ENCODE data around the gene MGAT3.

Gene MGAT3

GRCh38 chr22:39452740-39453040 lies 4.1 kb upstream of the MGAT3 start:
- no peak for DNase-seq

- DNase-seq: no peak
Measured at GRCh38 chr22:39453765-39454378, 2.9 kb upstream of the MGAT3 start.

GRCh38 chr22:39454385-39454871 lies 2.4 kb upstream of the MGAT3 start:
- DNase-seq: no peak

GRCh38 chr22:39457198-39457555 lies 365 bp downstream of the MGAT3 start:
- no peak for DNase-seq

- no peak for DNase-seq
Measured at GRCh38 chr22:39457556-39458443, 988 bp downstream of the MGAT3 start.

DNA sequence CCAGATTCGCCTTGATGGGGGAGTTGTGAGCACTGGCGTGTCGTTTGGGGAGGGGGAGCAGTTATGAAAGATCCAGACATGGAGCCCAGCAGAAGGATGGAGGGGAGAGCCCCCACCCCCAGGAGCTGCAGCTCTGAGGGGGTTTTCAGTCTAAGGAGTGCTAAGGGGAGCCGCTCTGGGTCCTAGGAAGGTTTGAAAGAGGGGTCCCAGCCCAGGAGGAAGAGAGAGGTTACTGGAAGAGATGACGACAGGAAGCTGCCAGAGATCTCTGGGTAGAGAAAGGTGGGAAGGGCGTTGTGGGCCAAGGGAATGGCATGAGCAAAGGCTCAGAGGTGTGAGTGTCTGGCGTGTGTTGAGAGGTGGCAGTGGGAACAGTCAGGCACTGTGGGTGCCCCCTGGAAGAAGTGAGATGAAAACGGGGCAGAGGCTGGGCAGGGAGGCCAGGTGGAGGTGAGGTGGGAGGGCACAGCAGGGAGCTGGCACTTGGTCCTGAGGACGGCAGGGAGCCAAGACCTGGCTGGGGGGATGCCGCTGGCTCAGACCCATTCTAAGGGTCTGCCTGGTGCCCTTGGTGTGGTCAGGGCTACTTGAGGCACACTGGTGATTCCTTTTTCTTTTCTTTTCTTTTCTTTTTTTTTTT lies 1.8 kb downstream of the MGAT3 start:
- no peak for DNase-seq

DNA sequence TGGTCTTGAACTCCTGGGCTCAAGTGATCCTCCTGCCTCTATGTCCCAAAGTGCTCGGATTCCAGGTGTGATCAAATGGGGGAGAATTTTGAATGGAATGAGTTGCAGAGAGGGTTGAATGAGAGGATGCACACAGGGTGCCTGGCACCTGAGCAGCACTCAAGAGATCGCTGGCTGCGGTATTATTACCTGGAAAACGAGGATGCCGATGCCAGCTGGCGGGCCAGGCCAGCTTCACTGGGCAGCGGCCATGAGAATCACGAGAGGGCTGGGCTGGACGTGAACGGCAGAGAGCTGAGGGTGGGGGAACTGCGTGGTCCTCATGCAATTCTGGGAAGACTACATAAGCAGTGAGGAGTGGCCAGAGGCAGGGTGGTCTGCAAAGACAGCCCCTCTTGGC lies 2.9 kb downstream of the MGAT3 start:
- DNase-seq: no peak

DNA sequence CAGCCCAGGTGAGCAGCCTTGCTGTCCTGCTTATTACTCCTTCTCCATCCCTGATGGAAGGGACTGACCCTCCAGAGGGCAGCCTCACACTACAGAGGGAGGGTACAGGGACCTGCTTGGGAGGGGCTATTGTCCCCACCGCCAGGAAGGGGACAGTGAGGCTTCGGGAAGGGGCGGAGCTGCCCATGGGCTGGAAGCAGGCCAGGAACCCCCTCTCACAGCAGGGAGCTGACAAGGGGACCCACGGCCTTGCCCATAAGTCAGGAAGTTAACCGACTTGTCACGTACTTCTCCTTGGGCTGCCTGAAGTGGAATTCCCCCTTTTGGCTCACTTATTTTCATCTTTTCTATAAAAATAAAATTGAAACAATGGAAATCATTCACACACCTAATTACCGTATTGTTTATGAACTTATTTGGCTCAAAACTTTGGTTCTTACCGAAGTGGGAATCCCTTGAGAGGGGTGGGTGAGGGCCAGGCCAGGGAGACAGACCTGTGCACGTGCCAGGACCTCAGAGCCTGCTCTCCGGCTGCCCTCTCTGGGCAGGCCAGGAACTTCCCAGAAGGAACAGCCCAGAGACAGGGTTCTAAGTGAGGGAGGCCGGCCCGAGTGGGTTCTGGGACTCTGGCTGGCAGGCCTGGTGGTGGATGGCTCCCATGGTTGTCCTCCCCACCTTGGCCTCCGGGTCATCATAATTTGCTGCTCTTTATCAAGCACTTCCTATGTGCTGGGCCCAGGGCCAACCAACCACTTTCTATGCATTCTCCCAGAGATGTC lies 5.8 kb downstream of the MGAT3 start:
- no peak for DNase-seq

DNA sequence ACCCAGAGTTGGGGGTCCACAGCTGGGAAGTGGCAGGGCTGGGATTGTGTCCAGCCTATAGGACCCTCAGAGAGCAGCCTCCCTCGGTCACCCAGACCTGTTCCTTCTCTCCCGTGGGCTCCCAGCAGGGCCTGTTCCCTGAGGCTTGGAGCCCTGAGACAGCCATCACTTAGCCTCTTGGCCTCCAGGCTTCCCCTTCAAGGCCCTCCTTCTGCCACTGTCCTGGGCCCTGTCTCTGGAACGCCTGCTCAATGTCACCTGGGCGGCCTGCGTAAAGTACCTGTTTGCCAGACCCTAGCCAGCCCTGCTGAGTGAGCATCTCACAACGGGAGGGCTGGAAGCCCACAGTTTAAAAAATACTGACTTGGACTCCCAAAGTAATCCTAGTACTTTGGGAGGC lies 6.5 kb downstream of the MGAT3 start:
- DNase-seq: no peak

- no peak for DNase-seq
Measured at GRCh38 chr22:39463931-39464390, 7.1 kb downstream of the MGAT3 start.

DNA sequence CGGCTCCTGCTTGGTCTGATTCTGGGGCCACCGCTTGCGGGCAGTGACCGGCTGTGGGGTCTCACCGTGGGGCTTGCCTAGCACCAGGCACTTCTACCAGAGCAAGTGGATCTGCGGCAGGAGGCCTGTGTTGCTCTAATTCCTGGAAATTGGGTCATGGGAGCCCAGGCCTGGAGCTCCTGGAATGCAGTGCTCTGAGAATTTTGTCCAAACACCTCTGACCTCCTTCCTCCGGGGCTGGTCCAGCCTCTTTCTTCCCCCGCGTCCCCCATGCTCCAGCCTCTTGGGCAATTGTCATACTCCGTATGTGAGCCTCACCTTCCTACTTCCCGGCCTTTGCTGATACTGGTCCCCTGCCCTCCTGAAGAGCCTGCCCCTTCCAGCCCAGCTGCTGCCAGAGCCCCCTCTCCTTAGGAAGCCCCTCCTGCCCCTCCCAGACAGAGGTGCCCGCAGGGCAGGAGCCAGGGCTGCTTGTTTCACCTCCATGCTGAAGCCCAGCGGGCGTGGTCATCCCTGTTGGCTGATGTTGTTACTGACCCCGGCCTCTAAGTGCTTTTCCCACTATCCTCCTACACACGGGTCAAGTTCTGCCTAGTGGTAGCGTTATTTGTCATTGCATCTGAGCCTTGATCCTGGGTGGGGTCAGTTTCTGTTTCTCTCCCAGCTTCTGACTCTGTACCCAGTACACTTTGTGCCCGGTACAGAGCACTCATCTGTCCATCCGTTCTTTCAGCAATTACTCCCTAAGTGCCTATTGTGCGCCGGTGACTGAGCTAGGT lies 9.6 kb downstream of the MGAT3 start:
- no peak for DNase-seq

DNA sequence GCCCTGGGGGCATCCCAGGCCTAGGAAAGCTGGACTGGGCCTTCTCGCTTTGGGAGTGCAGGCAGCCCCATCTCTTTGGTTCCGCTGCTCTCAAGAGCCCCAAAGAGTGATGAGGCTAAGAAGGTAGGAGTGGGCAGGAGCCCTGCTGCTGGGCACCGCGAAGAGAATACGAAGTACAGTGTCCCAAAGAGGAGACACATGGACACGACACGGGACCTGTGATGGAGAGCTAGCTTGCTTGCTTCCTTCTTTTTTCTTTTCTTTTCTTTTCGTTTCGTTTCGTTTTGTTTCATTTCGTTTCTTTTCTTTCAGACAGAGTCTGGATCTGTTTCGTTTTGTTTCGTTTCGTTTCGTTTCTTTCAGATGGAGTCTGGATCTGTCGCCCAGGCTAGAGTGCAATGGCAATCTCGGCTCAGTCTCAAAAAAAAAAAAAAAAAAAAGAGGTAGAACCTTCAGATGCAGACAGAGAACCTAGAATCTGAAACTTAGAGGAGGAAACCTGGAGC lies 10.6 kb downstream of the MGAT3 start:
- DNase-seq: no peak

- DNase-seq: no peak
Measured at GRCh38 chr22:39468487-39469325, 11.9 kb downstream of the MGAT3 start.

GRCh38 chr22:39469326-39469680 lies 12.5 kb downstream of the MGAT3 start:
- DNase-seq: no peak

- no peak for DNase-seq
Measured at GRCh38 chr22:39469681-39470450, 13.1 kb downstream of the MGAT3 start.

- DNase-seq: no peak
Measured at GRCh38 chr22:39470451-39471291, 13.9 kb downstream of the MGAT3 start.

DNA sequence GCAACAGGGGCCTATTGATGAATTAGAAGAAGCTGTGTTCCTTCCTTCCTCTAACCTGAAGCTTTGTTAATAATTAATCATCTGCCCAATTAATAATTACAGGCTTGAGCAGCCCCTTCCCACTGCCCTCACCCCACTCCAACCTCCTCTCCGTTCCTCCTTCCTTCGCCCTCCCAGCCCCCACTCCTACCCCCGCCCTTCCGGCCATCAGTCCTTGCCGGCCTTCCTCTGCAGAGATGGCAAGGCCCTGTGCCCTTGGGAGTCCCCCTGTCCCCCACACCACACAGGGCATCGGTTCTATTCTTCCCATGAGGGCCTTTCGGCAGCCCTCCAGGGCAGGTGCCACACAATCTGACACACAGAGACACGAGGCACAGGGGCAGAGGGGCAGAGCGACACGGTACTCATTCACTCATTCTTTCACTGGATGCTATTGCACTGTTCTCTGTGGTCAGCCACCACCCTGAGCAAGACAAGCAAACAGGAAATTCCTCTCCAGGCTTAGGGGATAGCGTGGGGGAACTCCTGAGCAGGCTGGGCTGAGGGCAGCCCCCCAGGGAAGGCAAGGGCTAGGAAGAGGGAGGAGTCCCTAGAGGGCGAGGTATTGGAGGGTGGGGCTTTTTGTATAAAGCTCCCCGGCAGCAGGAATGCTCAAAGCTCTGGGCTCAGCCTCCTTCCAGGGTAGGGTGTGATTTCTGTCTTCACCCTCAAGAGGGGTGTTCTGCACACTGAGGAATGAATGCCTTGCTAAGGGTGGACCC lies 14.7 kb downstream of the MGAT3 start:
- no peak for DNase-seq

All from stimulated activated CD4-positive, alpha-beta T cell treated with anti-CD3 and anti-CD28 coated beads, Interleukin-15, amount 100 ng/mL, for 24 hours (primary cell).